Mucosa of stomach (tissue), 1 donor: Measurements from ENCODE around the gene NOS1.
"Not testable (repeated sequence)": the region's sequence is repeated elsewhere in the genome, so short reads cannot be mapped to it uniquely, and the experiment has no call there.

ENCODE experiments used
- H3K27me3 ChIP-seq: one replicate; pipeline ENCODE4 v1.7.0; 2013; ENCODE audit warnings: mild to moderate bottlenecking, low read length; ENCODE audit not compliant: control insufficient read depth, insufficient read depth
- H3K36me3 ChIP-seq: one replicate; pipeline ENCODE4 v1.7.0; 2013; ENCODE audit warnings: low read length; ENCODE audit not compliant: control insufficient read depth, insufficient read depth
- H3K4me1 ChIP-seq: one replicate; pipeline ENCODE4 v1.7.0; 2013; ENCODE audit warnings: mild to moderate bottlenecking, low read length; ENCODE audit not compliant: control insufficient read depth, insufficient read depth
- H3K4me3 ChIP-seq: one replicate; pipeline ENCODE4 v1.7.0; 2013; ENCODE audit warnings: low read length
- H3K9ac ChIP-seq: one replicate; pipeline ENCODE4 v1.7.0; 2013; ENCODE audit warnings: mild to moderate bottlenecking, low read length, moderate library complexity
- H3K9me3 ChIP-seq: one replicate; pipeline ENCODE4 v1.7.0; 2013; ENCODE audit warnings: mild to moderate bottlenecking, low read length, moderate library complexity; ENCODE audit not compliant: control insufficient read depth
- donor health status: Pancreatic carcinoma.

NOS1 gene

GRCh38 chr12:117193903-117194302, 167.5 kb downstream of the NOS1 start:
- Histone ChIP-seq H3K27me3 (no peaks in the 10 kb centered on the region), H3K9ac (no peak overlapping the region), H3K9me3 (no peaks in the 10 kb centered on the region), H3K36me3 (no peaks in the 10 kb centered on the region), H3K4me1 (peaks cover 6% of the 10 kb centered on the region), H3K4me3 (no peak overlapping the region)

GRCh38 chr12:117192581-117192980, 168.8 kb downstream of the NOS1 start:
- not testable (repeated sequence) for H3K27me3 ChIP-seq, H3K4me1 ChIP-seq, H3K9ac ChIP-seq, H3K9me3 ChIP-seq, H3K4me3 ChIP-seq, H3K36me3 ChIP-seq

- H3K9ac ChIP-seq, result no peak overlapping the region
- no peaks in the 10 kb centered on the region for H3K27me3 ChIP-seq
- H3K4me3 ChIP-seq, result no peak overlapping the region
- no peaks in the 10 kb centered on the region for H3K9me3 ChIP-seq
- H3K4me1 ChIP-seq, result peaks cover 9% of the 10 kb centered on the region
- no peaks in the 10 kb centered on the region for H3K36me3 ChIP-seq
These were observed 169.4 kb downstream of the NOS1 start for GRCh38 chr12:117192057-117192456.

- H3K4me1 ChIP-seq, result peaks cover 9% of the 10 kb centered on the region
- H3K4me3 ChIP-seq, result peak within 1 kb of the TSS; percentile 31
- no peaks in the 10 kb centered on the region for H3K27me3 ChIP-seq
These were observed 171.1 kb downstream of the NOS1 start, which contains the start of gene FBXO21 for GRCh38 chr12:117190210-117190781. Gene FBXO21 (minus strand): TSS chr12:117190470. CDS start chr12:117190456, 14 bp downstream.

GRCh38 chr12:117189725-117190209, 171.7 kb downstream of the NOS1 start:
- Histone ChIP-seq H3K9me3 (no peaks in the 10 kb centered on the region), H3K4me1 (peaks cover 9% of the 10 kb centered on the region), H3K4me3 (peak overlapping the region; percentile 31), H3K9ac (peak overlapping the region; percentile 61), H3K27me3 (no peaks in the 10 kb centered on the region), H3K36me3 (no peaks in the 10 kb centered on the region)

More at GRCh38 chr12:117190210-117190781, 171.1 kb downstream of the NOS1 start, which contains the start of gene FBXO21:
- Histone ChIP-seq H3K36me3 (no peaks in the 10 kb centered on the region), H3K9ac (peak within 1 kb of the TSS; percentile 61), H3K9me3 (no peaks in the 10 kb centered on the region)

- H3K27me3 ChIP-seq, result no peaks in the 10 kb centered on the region
- peaks cover 9% of the 10 kb centered on the region for H3K4me1 ChIP-seq
- peaks cover 3% of the 10 kb centered on the region for H3K36me3 ChIP-seq
- H3K4me3 ChIP-seq, result peak overlapping the region; percentile 26
- H3K9me3 ChIP-seq, result no peaks in the 10 kb centered on the region
- H3K9ac ChIP-seq, result peak overlapping the region; percentile 61
These were observed 172.3 kb downstream of the NOS1 start for GRCh38 chr12:117188961-117189724.

- no peak overlapping the region for H3K4me3 ChIP-seq
- no peaks in the 10 kb centered on the region for H3K27me3 ChIP-seq
- peaks cover 9% of the 10 kb centered on the region for H3K4me1 ChIP-seq
- H3K9me3 ChIP-seq, result no peaks in the 10 kb centered on the region
- H3K9ac ChIP-seq, result no peak overlapping the region
- peaks cover 4% of the 10 kb centered on the region for H3K36me3 ChIP-seq
These were observed 173.2 kb downstream of the NOS1 start for GRCh38 chr12:117188121-117188665.

GRCh38 chr12:117187421-117187820, 174.0 kb downstream of the NOS1 start:
- no peak overlapping the region for H3K9ac ChIP-seq
- no peak overlapping the region for H3K4me3 ChIP-seq
- H3K9me3 ChIP-seq, result no peaks in the 10 kb centered on the region
- peaks cover 9% of the 10 kb centered on the region for H3K4me1 ChIP-seq
- no peaks in the 10 kb centered on the region for H3K27me3 ChIP-seq
- H3K36me3 ChIP-seq, result peaks cover 4% of the 10 kb centered on the region

- H3K9me3 ChIP-seq, result no peaks in the 10 kb centered on the region
- no peak overlapping the region for H3K9ac ChIP-seq
- H3K36me3 ChIP-seq, result peaks cover 4% of the 10 kb centered on the region
- no peaks in the 10 kb centered on the region for H3K4me1 ChIP-seq
- H3K27me3 ChIP-seq, result no peaks in the 10 kb centered on the region
- H3K4me3 ChIP-seq, result no peak overlapping the region
These were observed 178.6 kb downstream of the NOS1 start for GRCh38 chr12:117182866-117183265.

GRCh38 chr12:117181468-117181843, 180.0 kb downstream of the NOS1 start:
- not testable (repeated sequence) for H3K9ac ChIP-seq

GRCh38 chr12:117180758-117181467, 180.5 kb downstream of the NOS1 start:
- H3K36me3 ChIP-seq, result peaks cover 4% of the 10 kb centered on the region
- no peak overlapping the region for H3K4me3 ChIP-seq
- H3K9me3 ChIP-seq, result no peaks in the 10 kb centered on the region
- no peak overlapping the region for H3K9ac ChIP-seq
- H3K4me1 ChIP-seq, result no peaks in the 10 kb centered on the region
- no peaks in the 10 kb centered on the region for H3K27me3 ChIP-seq

More at GRCh38 chr12:117181468-117181843, 180.0 kb downstream of the NOS1 start:
- H3K4me3 ChIP-seq, H3K4me1 ChIP-seq, H3K27me3 ChIP-seq, H3K9me3 ChIP-seq, H3K36me3 ChIP-seq: not testable (repeated sequence)

GRCh38 chr12:117178745-117179144, 182.7 kb downstream of the NOS1 start:
- H3K4me1 ChIP-seq, result no peaks in the 10 kb centered on the region
- no peaks in the 10 kb centered on the region for H3K9me3 ChIP-seq
- no peak overlapping the region for H3K4me3 ChIP-seq
- H3K27me3 ChIP-seq, result no peaks in the 10 kb centered on the region
- H3K9ac ChIP-seq, result no peak overlapping the region
- peaks cover 8% of the 10 kb centered on the region for H3K36me3 ChIP-seq
